NOMO-1 (cell line): Measurements from ENCODE around the gene TMEM269.
A peak's percentile ranks its signal among the peaks of the same experiment; 100 is the strongest.

ENCODE experiments used
- DNase-seq, 2 experiments: peaks; one replicate each; lab custom pipeline; 2025; ENCODE audit not compliant: unreplicated experiment in 2 of 2; lab: John Stamatoyannopoulos, UW

Gene TMEM269

GRCh38 chr1:42846257-42847110, 61.7 kb downstream of the TMEM269 start, which contains the start of gene ZNF691:
TSS of gene ZNF691 (plus strand) at chr1:42846613. CDS start at chr1:42849659, 3,046 bp downstream.
- peak; percentile 96 to 97 for DNase-seq

GRCh38 chr1:42847111-42847595, 62.4 kb downstream of the TMEM269 start:
- DNase-seq, result no peak

GRCh38 chr1:42847721-42848460, 63.1 kb downstream of the TMEM269 start:
- DNase-seq, result no peak

GRCh38 chr1:42848823-42849537, 64.2 kb downstream of the TMEM269 start:
- no peak for DNase-seq

- DNase-seq, result no peak
These were observed 65.2 kb downstream of the TMEM269 start for GRCh38 chr1:42849944-42850343.
